OCI-LY7 (cell line): ENCODE results near the gene CWC27. TPM values are rescaled to one million over a fixed set of nuclear protein-coding genes. Genes with fewer than 3 reads are reported as not detected.

Experiments used
- BruUV-seq: library from RNA; stranded (reverse); fragments of 400-500 nt; replicated peaks from 2 replicates; lab custom pipeline; 2021; lab: Mats Ljungman, UMichigan
- CTCF ChIA-PET: fragments of 300-600 bp; sonication (Branson Sonifier 250); formaldehyde crosslinking; loops from one replicate; lab custom pipeline; 2022; ENCODE audit warnings: antibody characterized with exemption; ENCODE audit not compliant: unreplicated experiment; lab: Charles Lee
- POLR2A ChIA-PET: fragments of 300-600 bp; sonication (Branson Sonifier 250); formaldehyde crosslinking; loops from one replicate; lab custom pipeline; 2022; ENCODE audit warnings: antibody characterized with exemption; lab: Charles Lee
- DNase-seq: peaks from one replicate; pipeline ENCODE4 v3.0.0-alpha.2; 2015; ENCODE audit warnings: low spot score
- H2AFZ ChIP-seq: fragments of 200-600 bp; sonication (generic), shearing (Covaris generic); 2 replicates; pipeline ENCODE4 v1.6.1; 2014; ENCODE audit warnings: mild to moderate bottlenecking, antibody characterized with exemption, low read length, moderate library complexity
- H3K27ac ChIP-seq: fragments of 200-600 bp; sonication (generic); 2 replicates; pipeline ENCODE4 v1.5.1; 2014; ENCODE audit warnings: mixed run types, low read depth, mild to moderate bottlenecking, moderate library complexity, low read length, inconsistent platforms; ENCODE audit not compliant: poor library complexity, severe bottlenecking
- H3K36me3 ChIP-seq: fragments of 200-600 bp; sonication (generic); 2 replicates; pipeline ENCODE4 v1.6.1; 2014; ENCODE audit warnings: mild to moderate bottlenecking, antibody characterized with exemption, low read length, moderate library complexity, mixed read lengths; ENCODE audit not compliant: insufficient read depth
- H3K4me1 ChIP-seq: fragments of 200-600 bp; sonication (generic); 2 replicates; pipeline ENCODE4 v1.5.1; 2014; ENCODE audit warnings: mild to moderate bottlenecking, low read length; ENCODE audit not compliant: insufficient read depth, poor library complexity, severe bottlenecking
- H3K4me2 ChIP-seq: fragments of 200-600 bp; sonication (generic); 2 replicates; pipeline ENCODE4 v1.6.1; 2014; ENCODE audit warnings: mild to moderate bottlenecking, low read length
- H3K4me3 ChIP-seq: fragments of 200-600 bp; sonication (generic); 2 replicates; pipeline ENCODE4 v1.5.1; 2014; ENCODE audit warnings: mild to moderate bottlenecking, low read depth, low read length; ENCODE audit not compliant: poor library complexity, severe bottlenecking
- H3K79me2 ChIP-seq: fragments of 200-600 bp; sonication (generic); 2 replicates; pipeline ENCODE4 v1.6.1; 2016; ENCODE audit warnings: low read depth, mild to moderate bottlenecking, low read length, moderate library complexity, mixed read lengths; ENCODE audit not compliant: insufficient read depth
- H3K9me2 ChIP-seq: fragments of 200-600 bp; sonication (generic); 2 replicates; pipeline ENCODE4 v1.6.1; 2016; ENCODE audit warnings: mild to moderate bottlenecking, low read length, mixed read lengths; ENCODE audit not compliant: insufficient read depth
- H3K9me3 ChIP-seq: fragments of 200-600 bp; sonication (generic); 2 replicates; pipeline ENCODE4 v1.6.1; 2014; ENCODE audit warnings: mild to moderate bottlenecking, mixed run types, low read length, mixed read lengths
- H4K20me1 ChIP-seq: fragments of 200-600 bp; sonication (generic); 2 replicates; pipeline ENCODE4 v1.6.1; 2014; ENCODE audit warnings: mild to moderate bottlenecking, antibody characterized with exemption, low read length, moderate library complexity, mixed read lengths; ENCODE audit not compliant: insufficient read depth
- CTCF ChIP-seq: fragments of 200-600 bp; sonication (generic); conservative IDR thresholded peaks from 2 replicates; pipeline ENCODE4 v1.5.1; 2014; ENCODE audit warnings: mild to moderate bottlenecking, antibody characterized with exemption, low read length, moderate library complexity, mixed read lengths
- EZH2phosphoT487 ChIP-seq: fragments of 200-600 bp; sonication (generic); IDR thresholded peaks from 2 replicates; pipeline ENCODE4 v1.6.1; 2018; ENCODE audit warnings: low read depth, borderline replicate concordance, mild to moderate bottlenecking, mixed run types, antibody characterized with exemption, low read length, moderate library complexity, mixed read lengths
- intact Hi-C: fragments of 100-400 bp; cut with micrococcal nuclease; formaldehyde crosslinking; loops from one replicate; pipeline ENCODE4 v1.10.0; 2022; ENCODE audit not compliant: unreplicated experiment
- total RNA-seq, 2 experiments: library from RNA; depleted of rRNA in 1 of 2; stranded (reverse); fragments of >200 nt in 1 of 2; shearing (Covaris generic) in 1 of 2; gene quantifications; 2 replicates each; pipeline ENCODE4 v1.2.3, GENCODE V29; 2014 to 2022

Gene CWC27
- total RNA-seq, 2 experiments from 2014 or later, result 15.4 to 33.1 TPM

DNA sequence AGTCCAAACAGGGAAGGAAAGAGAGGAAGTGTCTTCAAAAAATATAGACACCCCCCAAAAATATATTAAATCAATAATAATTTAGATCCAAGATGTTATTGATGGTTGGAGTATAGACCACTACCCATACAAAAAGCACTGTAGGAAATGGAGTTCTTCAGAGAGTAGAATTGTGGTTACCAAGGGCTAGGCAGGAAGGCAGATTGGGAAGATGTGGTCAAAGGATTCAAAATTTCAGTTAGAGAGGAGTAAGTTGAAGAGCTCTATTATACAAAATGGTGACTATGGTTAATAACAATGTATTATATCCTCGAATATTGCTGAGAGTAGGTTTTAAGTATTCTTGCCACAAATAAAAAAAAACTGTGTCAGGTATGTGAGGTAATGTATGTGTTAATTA lies 149.4 kb downstream of the CWC27 start:
- no TSS peak for BruUV-seq
- no peaks in the 10 kb centered on the region for H3K4me1 ChIP-seq
- no peak overlapping the region for H2AFZ ChIP-seq
- H3K9me3 ChIP-seq, result no peaks in the 10 kb centered on the region
- H3K4me3 ChIP-seq, result no peak overlapping the region
- no peaks in the 10 kb centered on the region for H4K20me1 ChIP-seq
- H3K27ac ChIP-seq, result no peak overlapping the region
- intact Hi-C loops, result no loop called here
- H3K4me2 ChIP-seq, result no peak overlapping the region
- no peaks in the 10 kb centered on the region for H3K36me3 ChIP-seq
- DNase-seq, result no peak
- ChIA-PET CTCF (no interaction called here), POLR2A (no interaction called here)
- no peaks in the 10 kb centered on the region for H3K79me2 ChIP-seq
- H3K9me2 ChIP-seq, result no peaks in the 10 kb centered on the region
- TF ChIP-seq CTCF (no peak), EZH2phosphoT487 (no peak)

DNA sequence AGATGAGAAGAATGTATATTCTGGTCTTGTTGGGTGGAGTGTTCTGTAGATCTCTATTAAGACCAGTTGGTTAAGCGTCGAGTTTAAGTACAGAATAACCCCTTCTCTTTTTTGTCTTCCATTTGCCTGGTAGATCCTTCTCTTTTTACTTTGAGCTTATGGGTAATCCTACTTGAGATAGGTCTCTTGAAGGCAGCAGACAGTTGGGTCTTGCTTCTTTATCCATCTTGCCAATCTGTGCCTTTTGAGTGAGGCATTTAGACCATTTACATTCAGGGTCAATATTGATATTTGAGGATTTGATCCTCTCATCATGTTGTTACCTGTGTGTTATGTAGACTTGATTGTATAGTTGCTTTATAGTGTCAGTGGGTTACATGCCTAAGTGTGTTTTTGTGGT lies 152.7 kb downstream of the CWC27 start:
- H3K79me2 ChIP-seq, result no peaks in the 10 kb centered on the region
- H3K9me3 ChIP-seq, result no peaks in the 10 kb centered on the region
- H3K27ac ChIP-seq, result no peak overlapping the region
- H3K9me2 ChIP-seq, result no peaks in the 10 kb centered on the region
- no peaks in the 10 kb centered on the region for H3K36me3 ChIP-seq
- CTCF ChIA-PET, result no interaction called here
- no peaks in the 10 kb centered on the region for H4K20me1 ChIP-seq
- no peaks in the 10 kb centered on the region for H3K4me1 ChIP-seq
- H2AFZ ChIP-seq, result no peak overlapping the region
- BruUV-seq, result no TSS peak
- POLR2A ChIA-PET, result no interaction called here
- TF ChIP-seq EZH2phosphoT487, result no peak
- no peak for TF ChIP-seq CTCF
- H3K4me2 ChIP-seq, result no peak overlapping the region
- no peak for DNase-seq
- no peak overlapping the region for H3K4me3 ChIP-seq
- intact Hi-C loops, result no loop called here

DNA sequence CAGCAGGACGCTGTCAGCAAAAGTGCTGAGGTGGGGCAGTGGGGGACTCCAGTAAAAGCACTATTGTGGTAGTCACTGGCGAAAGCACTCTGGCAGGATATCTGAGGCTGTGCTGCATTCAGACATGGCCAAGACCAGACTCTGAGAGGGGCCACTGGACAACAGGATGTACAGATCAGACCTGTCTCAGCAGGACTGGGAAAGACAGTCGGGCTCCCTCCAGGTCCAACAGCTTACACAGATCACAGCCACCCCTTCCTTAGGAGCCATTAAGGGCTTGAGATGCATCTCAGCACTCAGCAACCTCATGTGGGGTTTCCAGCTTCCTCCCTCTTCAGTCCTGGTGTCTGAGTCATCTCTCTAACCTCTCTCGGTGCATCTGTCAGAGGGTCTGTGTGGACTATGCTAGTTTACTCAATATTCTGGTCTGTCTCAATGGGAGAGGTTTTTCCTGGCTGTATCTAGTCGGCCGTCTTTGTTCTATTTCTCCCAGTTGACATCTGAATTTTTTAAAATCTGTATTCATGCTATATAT lies 154.5 kb downstream of the CWC27 start:
- H3K9me3 ChIP-seq, result no peaks in the 10 kb centered on the region
- BruUV-seq, result no TSS peak
- TF ChIP-seq EZH2phosphoT487 (no peak), CTCF (no peak)
- no peaks in the 10 kb centered on the region for H3K4me1 ChIP-seq
- ChIA-PET POLR2A (interaction anchor here (1.0 kb wide), 1 partner anchor 8 kb away, joined by 3 read pairs; no protein-coding TSS in a partner anchor), CTCF (no interaction called here)
- DNase-seq, result no peak
- H3K4me2 ChIP-seq, result no peak overlapping the region
- no peak overlapping the region for H2AFZ ChIP-seq
- no peaks in the 10 kb centered on the region for H3K9me2 ChIP-seq
- no peak overlapping the region for H3K4me3 ChIP-seq
- no peak overlapping the region for H3K27ac ChIP-seq
- H3K79me2 ChIP-seq, result no peaks in the 10 kb centered on the region
- H3K36me3 ChIP-seq, result no peaks in the 10 kb centered on the region
- H4K20me1 ChIP-seq, result no peaks in the 10 kb centered on the region
- intact Hi-C loops, result no loop called here
